HG02970 (cell line): Measurements from ENCODE around the gene TRAF7.

Experiments
- ATAC-seq: cut with Tn5 transposase; IDR thresholded peaks from one replicate; pipeline ENCODE4 v1.9.1; 2021; ENCODE audit warnings: mild to moderate bottlenecking, moderate library complexity, moderate number of reproducible peaks; ENCODE audit not compliant: unreplicated experiment, low FRiP score

The TRAF7 gene

GRCh38 chr16:2161911-2162310 lies 6.3 kb downstream of the TRAF7 start:
- no peak for ATAC-seq

GRCh38 chr16:2162676-2163118 lies 7.1 kb downstream of the TRAF7 start:
- ATAC-seq, result no peak

GRCh38 chr16:2163211-2163881 lies 7.8 kb downstream of the TRAF7 start:
- ATAC-seq, result no peak

- no peak for ATAC-seq
Observed at GRCh38 chr16:2165861-2166260, 10.3 kb downstream of the TRAF7 start.

- ATAC-seq, result no peak
Observed at GRCh38 chr16:2166263-2167067, 10.9 kb downstream of the TRAF7 start.

GRCh38 chr16:2167068-2167638 lies 11.6 kb downstream of the TRAF7 start:
- ATAC-seq, result no peak

GRCh38 chr16:2170080-2170479 lies 14.5 kb downstream of the TRAF7 start:
- ATAC-seq, result no peak

- no peak for ATAC-seq
Observed at GRCh38 chr16:2170587-2171435, 15.2 kb downstream of the TRAF7 start.

- no peak for ATAC-seq
Observed at GRCh38 chr16:2171601-2172178, 16.1 kb downstream of the TRAF7 start.

- ATAC-seq, result no peak
Observed at GRCh38 chr16:2172688-2173335, 17.2 kb downstream of the TRAF7 start.

GRCh38 chr16:2173366-2173765 lies 17.8 kb downstream of the TRAF7 start:
- no peak for ATAC-seq

GRCh38 chr16:2173916-2174315 lies 18.3 kb downstream of the TRAF7 start:
- ATAC-seq, result no peak

GRCh38 chr16:2174396-2175131 lies 19.0 kb downstream of the TRAF7 start:
- ATAC-seq, result no peak

GRCh38 chr16:2175454-2175853 lies 19.9 kb downstream of the TRAF7 start:
- ATAC-seq, result no peak

- no peak for ATAC-seq
Observed at GRCh38 chr16:2176047-2176446, 20.5 kb downstream of the TRAF7 start.

GRCh38 chr16:2177101-2177500 lies 21.5 kb downstream of the TRAF7 start:
- no peak for ATAC-seq

GRCh38 chr16:2177561-2177960 lies 22.0 kb downstream of the TRAF7 start:
- ATAC-seq, result no peak

- ATAC-seq, result no peak
Observed at GRCh38 chr16:2178321-2179106, 22.9 kb downstream of the TRAF7 start.
